DND-41 (cell line): Measurements from ENCODE around the gene RNF112.

Source experiments
- ATAC-seq: fragments of 200-7000 bp; cut with Tn5 transposase; 3 replicates; pipeline ENCODE4 v1.9.1; 2021; ENCODE audit warnings: low read depth; ENCODE audit not compliant: insufficient read depth
- DNase-seq: peaks from one replicate; pipeline ENCODE4 v3.0.0-alpha.2; 2020
- H2AFZ ChIP-seq: 2 replicates; pipeline ENCODE4 v1.6.0; 2012; ENCODE audit warnings: low read depth, low read length
- H3K27ac ChIP-seq: 2 replicates; pipeline ENCODE4 v1.5.1; 2012; ENCODE audit warnings: low read length, inconsistent platforms
- H3K27me3 ChIP-seq: fragments of 200-600 bp; sonication (generic); 2 replicates; pipeline ENCODE4 v1.6.0; 2012; ENCODE audit warnings: low read length, mild to moderate bottlenecking, inconsistent platforms; ENCODE audit not compliant: insufficient read depth, poor library complexity
- H3K36me3 ChIP-seq: 2 replicates; pipeline ENCODE4 v1.5.1; 2012; ENCODE audit warnings: low read length, inconsistent platforms; ENCODE audit not compliant: insufficient read depth
- H3K4me1 ChIP-seq: 2 replicates; pipeline ENCODE4 v1.5.1; 2012; ENCODE audit warnings: mild to moderate bottlenecking, low read length; ENCODE audit not compliant: insufficient read depth
- H3K4me2 ChIP-seq: 2 replicates; pipeline ENCODE4 v1.6.0; 2012; ENCODE audit warnings: mild to moderate bottlenecking, moderate library complexity, low read length, inconsistent platforms; ENCODE audit not compliant: insufficient read depth
- H3K4me3 ChIP-seq, 2 experiments: fragments of 200-600 bp in 1 of 2; shearing (Covaris generic) in 1 of 2; 2 replicates each; pipeline ENCODE4 v1.5.1; 2012 to 2016; ENCODE audit warnings: inconsistent platforms in 2 of 2, low read length in 2 of 2, mild to moderate bottlenecking in 2 of 2, low read depth in 1 of 2, moderate library complexity in 1 of 2
- H3K79me2 ChIP-seq: 2 replicates; pipeline ENCODE4 v1.6.0; 2012; ENCODE audit warnings: low read length, inconsistent platforms; ENCODE audit not compliant: insufficient read depth
- H3K9ac ChIP-seq: 2 replicates; pipeline ENCODE4 v1.6.0; 2012; ENCODE audit warnings: low read depth, mild to moderate bottlenecking, inconsistent platforms, low read length, moderate library complexity
- H3K9me3 ChIP-seq: 2 replicates; pipeline ENCODE4 v1.5.1; 2012; ENCODE audit warnings: low read length, moderate library complexity, mild to moderate bottlenecking, inconsistent platforms; ENCODE audit not compliant: insufficient read depth, severe bottlenecking
- H4K20me1 ChIP-seq: 2 replicates; pipeline ENCODE4 v1.6.0; 2012; ENCODE audit warnings: low read length; ENCODE audit not compliant: insufficient read depth
- EZH2 ChIP-seq: IDR thresholded peaks from 3 replicates; pipeline ENCODE4 v1.6.1; 2012; ENCODE audit warnings: borderline replicate concordance, low read depth, mild to moderate bottlenecking, moderate library complexity, low read length, inconsistent platforms; ENCODE audit not compliant: severe bottlenecking
- TF ChIP-seq, protein P1 (sequence below): IDR thresholded peaks from 2 replicates; pipeline ENCODE4 v1.5.1; 2012; ENCODE audit warnings: borderline replicate concordance, low read length, moderate library complexity, mild to moderate bottlenecking; ENCODE audit not compliant: poor library complexity, severe bottlenecking; ENCODE audit errors: extremely low read depth

RNF112 gene

DNA sequence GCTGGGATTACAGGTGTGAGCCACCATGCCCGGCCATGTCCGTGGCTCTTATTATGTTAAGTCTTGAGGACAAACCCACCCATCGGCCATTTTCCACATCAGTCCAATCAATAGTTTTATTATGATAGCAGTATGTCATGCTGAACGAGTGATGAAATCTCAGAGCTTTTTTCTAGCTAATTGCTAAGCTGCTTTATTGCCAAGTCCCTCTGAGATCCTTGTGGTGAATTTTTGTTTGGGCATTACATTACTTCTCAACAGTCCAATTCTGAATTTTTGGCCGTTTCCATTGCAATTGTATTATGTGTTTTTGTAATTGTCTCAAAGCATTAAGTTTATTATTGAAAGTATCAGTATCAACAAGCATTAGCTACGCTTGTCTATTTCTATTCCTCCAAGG, 10.9 kb downstream of the RNF112 start:
- no peak overlapping the region for H3K4me3 ChIP-seq
- no peak overlapping the region for H2AFZ ChIP-seq
- no peak overlapping the region for H3K9ac ChIP-seq
- no peaks in the 10 kb centered on the region for H3K9me3 ChIP-seq
- no peaks in the 10 kb centered on the region for H3K36me3 ChIP-seq
- no peak overlapping the region for H3K4me2 ChIP-seq
- no peaks in the 10 kb centered on the region for H3K4me1 ChIP-seq
- DNase-seq (no peak), ATAC-seq (no peak)
- TF ChIP-seq, protein P1, sequence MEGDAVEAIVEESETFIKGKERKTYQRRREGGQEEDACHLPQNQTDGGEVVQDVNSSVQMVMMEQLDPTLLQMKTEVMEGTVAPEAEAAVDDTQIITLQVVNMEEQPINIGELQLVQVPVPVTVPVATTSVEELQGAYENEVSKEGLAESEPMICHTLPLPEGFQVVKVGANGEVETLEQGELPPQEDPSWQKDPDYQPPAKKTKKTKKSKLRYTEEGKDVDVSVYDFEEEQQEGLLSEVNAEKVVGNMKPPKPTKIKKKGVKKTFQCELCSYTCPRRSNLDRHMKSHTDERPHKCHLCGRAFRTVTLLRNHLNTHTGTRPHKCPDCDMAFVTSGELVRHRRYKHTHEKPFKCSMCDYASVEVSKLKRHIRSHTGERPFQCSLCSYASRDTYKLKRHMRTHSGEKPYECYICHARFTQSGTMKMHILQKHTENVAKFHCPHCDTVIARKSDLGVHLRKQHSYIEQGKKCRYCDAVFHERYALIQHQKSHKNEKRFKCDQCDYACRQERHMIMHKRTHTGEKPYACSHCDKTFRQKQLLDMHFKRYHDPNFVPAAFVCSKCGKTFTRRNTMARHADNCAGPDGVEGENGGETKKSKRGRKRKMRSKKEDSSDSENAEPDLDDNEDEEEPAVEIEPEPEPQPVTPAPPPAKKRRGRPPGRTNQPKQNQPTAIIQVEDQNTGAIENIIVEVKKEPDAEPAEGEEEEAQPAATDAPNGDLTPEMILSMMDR = no peak
- TF ChIP-seq EZH2 = no peak
- H4K20me1 ChIP-seq = no peaks in the 10 kb centered on the region
- no peaks in the 10 kb centered on the region for H3K79me2 ChIP-seq
- peaks cover 14% of the 10 kb centered on the region for H3K27me3 ChIP-seq
- no peak overlapping the region for H3K27ac ChIP-seq

DNA sequence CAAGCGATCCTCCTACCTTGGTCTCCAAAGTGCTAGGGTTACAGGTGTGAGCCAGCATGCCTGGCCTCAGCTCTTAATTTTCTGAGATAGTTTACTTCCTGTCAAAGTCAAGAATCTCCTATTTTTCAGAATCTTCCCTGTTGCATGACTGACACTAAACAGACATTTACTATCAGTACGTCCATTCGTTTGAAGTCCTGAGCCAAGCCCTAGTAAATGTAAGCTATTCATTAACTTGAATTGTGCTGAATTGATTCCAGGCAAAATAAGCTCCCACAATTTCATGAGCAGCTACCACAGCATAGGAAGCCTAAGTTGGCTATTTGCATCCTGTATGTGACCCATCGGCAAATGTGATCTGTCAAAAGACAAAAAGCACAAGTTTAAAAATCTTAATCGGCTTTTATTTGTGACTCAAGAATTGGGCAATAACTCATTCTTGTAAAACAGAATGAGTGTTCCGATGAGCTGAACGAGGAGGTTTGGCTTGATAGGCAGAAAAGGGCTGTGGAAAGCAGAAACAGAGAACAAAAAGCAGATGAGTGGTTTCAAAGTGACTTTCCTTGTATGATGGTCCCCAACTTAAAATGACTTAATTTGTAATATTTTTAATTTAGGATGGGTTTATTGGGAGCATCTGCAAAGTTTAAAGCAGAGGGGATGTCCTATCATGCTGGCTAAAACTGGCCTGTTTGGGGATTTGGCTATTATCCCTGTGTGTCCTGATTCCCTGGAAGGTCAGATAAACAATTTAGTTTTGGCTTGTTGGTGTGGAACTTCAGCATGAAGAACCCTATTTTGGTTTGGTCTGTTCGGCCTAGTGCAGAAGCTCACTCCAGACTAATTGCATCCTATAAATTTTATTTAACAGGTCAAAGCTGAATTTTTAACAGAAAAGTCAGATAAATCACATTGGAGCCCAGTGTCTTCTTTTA, 14.2 kb downstream of the RNF112 start:
- Histone ChIP-seq H3K4me3 (no peak overlapping the region), H3K9ac (no peak overlapping the region), H3K4me1 (no peaks in the 10 kb centered on the region), H3K36me3 (no peaks in the 10 kb centered on the region), H4K20me1 (no peaks in the 10 kb centered on the region), H3K9me3 (no peaks in the 10 kb centered on the region), H2AFZ (no peak overlapping the region), H3K27ac (no peak overlapping the region), H3K79me2 (no peaks in the 10 kb centered on the region), H3K27me3 (peaks cover 6% of the 10 kb centered on the region), H3K4me2 (no peak overlapping the region)
- TF ChIP-seq, protein P1 = no peak
- no peak for TF ChIP-seq EZH2
- ATAC-seq (no peak), DNase-seq (no peak)

DNA sequence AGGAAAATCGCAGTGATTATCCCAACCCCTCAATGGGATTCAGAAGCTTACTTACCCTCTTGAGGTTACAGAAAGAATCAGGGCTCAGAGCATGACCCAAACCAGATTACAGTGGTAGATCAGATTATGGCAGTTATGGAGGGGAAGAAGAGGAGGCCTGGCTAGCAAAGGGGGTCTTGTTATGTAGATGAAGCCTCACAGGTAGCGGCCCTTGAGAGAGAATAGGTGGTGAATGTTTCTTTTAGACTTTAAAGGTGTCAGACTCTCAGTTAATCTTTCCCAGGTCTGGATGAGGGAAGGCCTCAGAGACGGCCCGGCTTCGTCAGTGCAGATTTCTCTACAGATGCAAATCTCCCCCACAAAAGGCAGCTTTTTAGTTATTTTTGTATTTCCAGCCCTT, 15.6 kb downstream of the RNF112 start:
- H3K4me1 ChIP-seq = no peaks in the 10 kb centered on the region
- TF ChIP-seq, protein P1 = no peak
- no peak for TF ChIP-seq EZH2
- ATAC-seq (no peak), DNase-seq (no peak)
- H3K36me3 ChIP-seq = no peaks in the 10 kb centered on the region
- H2AFZ ChIP-seq = no peak overlapping the region
- no peaks in the 10 kb centered on the region for H4K20me1 ChIP-seq
- no peak overlapping the region for H3K4me3 ChIP-seq
- no peaks in the 10 kb centered on the region for H3K9me3 ChIP-seq
- H3K27ac ChIP-seq = no peak overlapping the region
- no peaks in the 10 kb centered on the region for H3K79me2 ChIP-seq
- H3K27me3 ChIP-seq = peaks cover 6% of the 10 kb centered on the region
- H3K9ac ChIP-seq = no peak overlapping the region
- H3K4me2 ChIP-seq = no peak overlapping the region
